GM12891 (cell line): ENCODE data around the gene CTAGE4.

Source experiments
- POLR2A ChIP-seq: IDR thresholded peaks from 2 replicates; pipeline ENCODE4 v1.6.1; 2011; ENCODE audit warnings: low read depth, low read length, control low read depth
- POLR2AphosphoS5 ChIP-seq: IDR thresholded peaks from 2 replicates; pipeline ENCODE4 v1.6.1; 2011; ENCODE audit warnings: low read depth, low read length, control low read depth
- POU2F2 ChIP-seq: IDR thresholded peaks from 2 replicates; pipeline ENCODE4 v1.6.1; 2011; ENCODE audit warnings: low read depth, mild to moderate bottlenecking, control low read depth, low read length, moderate library complexity
- TAF1 ChIP-seq: IDR thresholded peaks from 2 replicates; pipeline ENCODE4 v1.6.1; 2011; ENCODE audit warnings: low read depth, low read length, control low read depth

- TF ChIP-seq POLR2AphosphoS5 (no peak), POLR2A (no peak), TAF1 (no peak), POU2F2 (no peak)
Measured at GRCh38 chr7:144137501-144137900, 45.8 kb upstream of the CTAGE4 start.
